HEK293 (cell line): ENCODE data around the gene AOAH.

Experiments
- CTCF ChIA-PET: fragments of 350-600 bp; formaldehyde crosslinking; extraction: SDS; loops from one replicate; lab custom pipeline; 2021; ENCODE audit warnings: antibody characterized with exemption; lab: Yijun Ruan, JAX
- POLR2A ChIA-PET: fragments of 300-600 bp; formaldehyde crosslinking; extraction: SDS; loops from one replicate; lab custom pipeline; 2020; ENCODE audit warnings: antibody characterized with exemption, inconsistent platforms; lab: Yijun Ruan, JAX
- H3K27ac ChIP-seq: fragments of 200-500 bp; sonication (Bioruptor generic); 2 replicates; pipeline ENCODE4 v1.5.1; 2014; ENCODE audit warnings: low read depth, low read length, control low read depth, inconsistent platforms; ENCODE audit errors: extremely low read depth
- H3K36me3 ChIP-seq, 2 experiments: fragments of 200-500 bp in 1 of 2; sonication (Bioruptor generic) in 1 of 2; 1 replicate in 1 of 2; 2 replicates in 1 of 2; pipeline ENCODE4 v1.5.1; 2014 to 2017; ENCODE audit warnings: inconsistent platforms in 2 of 2, low read length in 2 of 2; ENCODE audit not compliant: control insufficient read depth in 2 of 2, insufficient read depth in 1 of 2
- H3K4me1 ChIP-seq: fragments of 200-500 bp; sonication (Bioruptor generic); 2 replicates; pipeline ENCODE4 v1.5.1; 2014; ENCODE audit warnings: mild to moderate bottlenecking, low read length, inconsistent platforms; ENCODE audit not compliant: control insufficient read depth, insufficient read depth
- H3K4me3 ChIP-seq: 2 replicates; pipeline ENCODE4 v1.5.1; 2011; ENCODE audit warnings: low read depth, mild to moderate bottlenecking, control low read depth, low read length, moderate library complexity
- H3K9me3 ChIP-seq: fragments of 200-500 bp; sonication (Bioruptor generic); 2 replicates; pipeline ENCODE4 v1.5.1; 2014; ENCODE audit warnings: low read depth, low read length, inconsistent platforms; ENCODE audit not compliant: control insufficient read depth, insufficient read depth
- GFI1B ChIP-seq: fragments of 450-650 bp; formaldehyde crosslinking; IDR thresholded peaks from 2 replicates; pipeline ENCODE4 v1.5.1; 2016; ENCODE audit warnings: missing biosample characterization, missing genetic modification characterization
- GLIS2 ChIP-seq: fragments of 450-650 bp; formaldehyde crosslinking; IDR thresholded peaks from 2 replicates; pipeline ENCODE4 v1.5.1; 2016; ENCODE audit warnings: missing biosample characterization, missing genetic modification characterization
- IKZF3 ChIP-seq: fragments of 450-650 bp; IDR thresholded peaks from 2 replicates; pipeline ENCODE4 v1.5.0; 2018; ENCODE audit warnings: missing biosample characterization, mild to moderate bottlenecking, missing genetic modification characterization, moderate library complexity
- KLF16 ChIP-seq: fragments of 450-650 bp; formaldehyde crosslinking; IDR thresholded peaks from 2 replicates; pipeline ENCODE4 v1.5.1; 2017; ENCODE audit warnings: missing biosample characterization, missing genetic modification characterization
- REPIN1 ChIP-seq: fragments of 450-650 bp; formaldehyde crosslinking; IDR thresholded peaks from 2 replicates; pipeline ENCODE4 v1.5.1; 2017; ENCODE audit warnings: missing biosample characterization, missing genetic modification characterization, low read depth
- ZBTB44 ChIP-seq: fragments of 450-650 bp; IDR thresholded peaks from 2 replicates; pipeline ENCODE4 v1.5.1; 2018; ENCODE audit warnings: missing biosample characterization, mild to moderate bottlenecking, missing genetic modification characterization
- ZNF157 ChIP-seq: fragments of 450-650 bp; formaldehyde crosslinking; IDR thresholded peaks from 2 replicates; pipeline ENCODE4 v1.5.1; 2016; ENCODE audit warnings: missing biosample characterization, missing genetic modification characterization
- ZNF19 ChIP-seq: fragments of 450-650 bp; formaldehyde crosslinking; IDR thresholded peaks from 2 replicates; pipeline ENCODE4; 2016; ENCODE audit warnings: missing biosample characterization, missing genetic modification characterization, low read depth
- ZNF214 ChIP-seq: fragments of 450-650 bp; formaldehyde crosslinking; IDR thresholded peaks from 2 replicates; pipeline ENCODE4 v1.5.1; 2017; ENCODE audit warnings: missing biosample characterization, mild to moderate bottlenecking, missing genetic modification characterization, borderline replicate concordance
- ZNF23 ChIP-seq: fragments of 450-650 bp; formaldehyde crosslinking; IDR thresholded peaks from 2 replicates; pipeline ENCODE4 v1.5.1; 2016; ENCODE audit warnings: missing biosample characterization, missing genetic modification characterization, borderline replicate concordance
- ZNF274 ChIP-seq, 2 experiments: fragments of 200-500 bp in 1 of 2; fragments of 450-650 bp in 1 of 2; sonication (Bioruptor generic) in 1 of 2; formaldehyde crosslinking in 1 of 2; IDR thresholded peaks; 2 replicates each; pipeline versions ENCODE4 v1.5.1 to v1.6.1; 2014 to 2016; ENCODE audit warnings: borderline replicate concordance in 1 of 2, inconsistent platforms in 1 of 2, low read length in 1 of 2, missing biosample characterization in 1 of 2, missing genetic modification characterization in 1 of 2
- ZNF324 ChIP-seq: fragments of 450-650 bp; formaldehyde crosslinking; IDR thresholded peaks from 2 replicates; pipeline ENCODE4 v1.5.1; 2016; ENCODE audit warnings: missing biosample characterization, missing genetic modification characterization
- ZNF394 ChIP-seq: fragments of 450-650 bp; formaldehyde crosslinking; IDR thresholded peaks from 2 replicates; pipeline ENCODE4 v1.5.1; 2016; ENCODE audit warnings: missing biosample characterization, missing genetic modification characterization, mild to moderate bottlenecking, moderate library complexity, borderline replicate concordance
- ZNF416 ChIP-seq: fragments of 450-650 bp; formaldehyde crosslinking; IDR thresholded peaks from 2 replicates; pipeline ENCODE4 v1.5.1; 2016; ENCODE audit warnings: missing biosample characterization, missing genetic modification characterization
- ZNF423 ChIP-seq: fragments of 450-650 bp; formaldehyde crosslinking; IDR thresholded peaks from 2 replicates; pipeline ENCODE4 v1.5.1; 2016; ENCODE audit warnings: missing biosample characterization, missing genetic modification characterization
- ZNF449 ChIP-seq: fragments of 450-650 bp; formaldehyde crosslinking; IDR thresholded peaks from 2 replicates; pipeline ENCODE4 v1.5.1; 2017; ENCODE audit warnings: missing biosample characterization, mild to moderate bottlenecking, missing genetic modification characterization, moderate library complexity
- ZNF518A ChIP-seq: fragments of 450-650 bp; formaldehyde crosslinking; conservative IDR thresholded peaks from 2 replicates; pipeline ENCODE4 v1.5.1; 2016; ENCODE audit warnings: low read depth, missing biosample characterization, missing genetic modification characterization
- ZNF571 ChIP-seq: fragments of 450-650 bp; formaldehyde crosslinking; IDR thresholded peaks from 2 replicates; pipeline ENCODE4 v1.5.0; 2017; ENCODE audit warnings: missing biosample characterization, missing genetic modification characterization
- ZNF664 ChIP-seq: fragments of 450-650 bp; formaldehyde crosslinking; IDR thresholded peaks from 2 replicates; pipeline ENCODE4 v1.5.1; 2016; ENCODE audit warnings: missing biosample characterization, missing genetic modification characterization
- ZNF747 ChIP-seq: fragments of 450-650 bp; formaldehyde crosslinking; IDR thresholded peaks from 2 replicates; pipeline ENCODE4 v1.5.1; 2016; ENCODE audit warnings: missing biosample characterization, missing genetic modification characterization
- ZSCAN5A ChIP-seq: fragments of 450-650 bp; formaldehyde crosslinking; IDR thresholded peaks from 2 replicates; pipeline ENCODE4 v1.5.1; 2016; ENCODE audit warnings: missing biosample characterization, missing genetic modification characterization

The AOAH gene

GRCh38 chr7:36684954-36685353 is 39.3 kb downstream of the AOAH start:
- ChIA-PET CTCF (interaction anchor here (0.8 kb wide), 1 partner anchor 14 kb away, joined by 4 read pairs; no protein-coding TSS in a partner anchor), POLR2A (no interaction called here)
- no peaks in the 10 kb centered on the region for H3K9me3 ChIP-seq
- H3K36me3 ChIP-seq, result no peaks in the 10 kb centered on the region
- no peaks in the 10 kb centered on the region for H3K4me1 ChIP-seq
- no peak overlapping the region for H3K4me3 ChIP-seq
- no peak overlapping the region for H3K27ac ChIP-seq
- TF ChIP-seq ZSCAN5A (tag by site-specific recombination) (no peak), GFI1B (tag by site-specific recombination) (no peak), ZNF157 (tag by site-specific recombination) (no peak), ZNF324 (tag by site-specific recombination) (no peak), ZNF449 (no peak), IKZF3 (tag by site-specific recombination) (no peak), ZNF518A (no peak), ZNF23 (tag by site-specific recombination) (no peak), ZNF416 (tag by site-specific recombination) (no peak)
- TF ChIP-seq, all 188 proteins: peak for 0

GRCh38 chr7:36683695-36684357 is 40.5 kb downstream of the AOAH start:
- Histone ChIP-seq H3K9me3 (no peaks in the 10 kb centered on the region), H3K36me3 (no peaks in the 10 kb centered on the region), H3K27ac (no peak overlapping the region), H3K4me1 (no peaks in the 10 kb centered on the region), H3K4me3 (no peak overlapping the region)
- POLR2A ChIA-PET, result no interaction called here
- CTCF ChIA-PET, result interaction anchor here (0.7 kb wide), 1 partner anchor 236 kb away, joined by 3 read pairs; no protein-coding TSS in a partner anchor
- TF ChIP-seq KLF16 (tag by site-specific recombination) (no peak), ZNF747 (tag by site-specific recombination) (no peak), ZNF664 (tag by site-specific recombination) (no peak), ZNF571 (tag by site-specific recombination) (no peak), ZNF423 (tag by site-specific recombination) (no peak), ZNF274 (IDR thresholded peaks at IDR 0.05; ENCODE audit: low read length) (no peak), ZNF274 (tag by site-specific recombination; IDR thresholded peaks at IDR 0.05; ENCODE audit: borderline replicate concordance) (no peak), ZNF19 (no peak), ZNF214 (tag by site-specific recombination) (no peak), REPIN1 (no peak), GLIS2 (tag by site-specific recombination) (no peak), ZNF394 (no peak), GFI1B (tag by site-specific recombination) (no peak), ZBTB44 (tag by site-specific recombination) (no peak), ZNF157 (tag by site-specific recombination) (no peak)
